ENCODE results near the gene RPA3.

- TF ChIP-seq CTCF (IDR thresholded peaks at IDR 0.05) (no peak), POLR2A (IDR thresholded peaks at IDR 0.05) (no peak)
These were observed 65.4 kb downstream of the RPA3 start for GRCh38 chr7:7652798-7653540.

All from lower leg skin (tissue), 3 donors.